Bronchial epithelial cell (primary cell): ENCODE measurements around the gene ZDHHC24. TPM values are rescaled to one million over a fixed set of nuclear protein-coding genes. Genes with fewer than 3 reads are reported as not detected.

Source experiments
- DNase-seq: peaks from one replicate; pipeline ENCODE4 v3.0.0-alpha.2; 2010; ENCODE audit warnings: low read depth
- FAIRE-seq: peaks from 2 replicates; lab custom pipeline; 2011; peaks lifted over from hg19 to GRCh38; lab: Jason Lieb, UNC
- H3K27me3 ChIP-seq: 2 replicates; pipeline ENCODE4 v1.5.1; 2011; ENCODE audit warnings: low read length; ENCODE audit not compliant: control insufficient read depth, insufficient read depth
- H3K36me3 ChIP-seq: 2 replicates; pipeline ENCODE4 v1.5.1; 2011; ENCODE audit warnings: low read length; ENCODE audit not compliant: control insufficient read depth, insufficient read depth
- H3K4me3 ChIP-seq: 2 replicates; pipeline ENCODE4 v1.5.1; 2011; ENCODE audit warnings: mild to moderate bottlenecking, low read depth, low read length, control low read depth
- total RNA-seq: library from RNA; depleted of rRNA; stranded (reverse); fragments of >200 nt; gene quantifications from 2 replicates; pipeline ENCODE4 v1.2.1, GENCODE V29; 2014
- TF ChIP-seq, protein P1 (sequence below): IDR thresholded peaks from 2 replicates; pipeline ENCODE4 v1.5.1; 2011; ENCODE audit warnings: mild to moderate bottlenecking, moderate library complexity, low read length, control low read depth, inconsistent platforms; ENCODE audit not compliant: insufficient read depth, severe bottlenecking

The ZDHHC24 gene
- total RNA-seq, 1 donor from 2014 or later = 8.4 TPM

DNA sequence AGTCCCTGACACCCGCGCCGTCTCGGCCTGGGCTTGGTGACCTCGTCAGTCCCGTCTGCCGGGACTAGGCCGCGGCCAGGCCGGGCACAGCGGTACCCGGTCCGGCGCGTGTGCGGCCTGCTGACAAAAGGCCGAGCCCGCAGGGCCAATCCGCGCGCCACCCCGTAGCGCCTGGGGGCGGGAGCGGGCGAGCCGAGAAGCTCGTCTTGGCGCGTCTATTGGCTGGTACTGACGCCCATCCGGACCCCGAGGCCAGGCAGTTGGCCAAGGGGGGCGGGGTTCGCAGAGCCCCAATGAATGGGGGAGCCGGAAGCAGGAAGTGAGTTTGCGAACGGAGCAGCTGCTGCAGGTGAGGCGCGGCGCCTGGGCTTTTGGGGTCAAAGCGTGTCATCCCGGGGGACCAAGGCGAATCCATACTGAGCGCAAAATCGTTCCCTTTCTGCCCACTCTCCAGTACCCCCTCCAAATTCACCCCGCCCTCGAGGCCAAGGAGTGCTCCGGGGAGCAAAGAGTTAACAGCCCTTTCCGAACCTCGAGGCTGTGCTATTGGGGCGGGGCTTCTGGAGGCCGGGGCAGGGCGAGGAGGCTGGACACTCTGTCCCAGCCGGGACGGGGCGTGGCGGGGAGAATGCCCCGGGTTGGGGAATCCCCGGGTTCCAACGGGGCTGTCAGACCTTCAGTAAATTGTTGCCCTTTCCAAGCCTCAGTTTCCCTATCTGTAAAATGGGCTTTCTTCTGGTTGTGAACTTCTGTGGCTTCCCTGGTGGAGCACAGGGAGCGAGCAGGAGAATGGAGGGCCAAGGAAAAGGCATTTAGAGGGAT is 65.5 kb downstream of the ZDHHC24 start, which contains the start of gene DPP3:
Gene DPP3, plus strand, starts transcription at position 318 of the 822 bp plus-strand sequence. CDS start 1,767 bp downstream, outside the sequence.
- Histone ChIP-seq H3K36me3 (peaks cover 8% of the 10 kb centered on the region), H3K27me3 (no peaks in the 10 kb centered on the region), H3K4me3 (peak within 1 kb of the TSS; percentile 71)
- no peak for FAIRE-seq
- peak; percentile 87 for DNase-seq
- TF ChIP-seq, protein P1, sequence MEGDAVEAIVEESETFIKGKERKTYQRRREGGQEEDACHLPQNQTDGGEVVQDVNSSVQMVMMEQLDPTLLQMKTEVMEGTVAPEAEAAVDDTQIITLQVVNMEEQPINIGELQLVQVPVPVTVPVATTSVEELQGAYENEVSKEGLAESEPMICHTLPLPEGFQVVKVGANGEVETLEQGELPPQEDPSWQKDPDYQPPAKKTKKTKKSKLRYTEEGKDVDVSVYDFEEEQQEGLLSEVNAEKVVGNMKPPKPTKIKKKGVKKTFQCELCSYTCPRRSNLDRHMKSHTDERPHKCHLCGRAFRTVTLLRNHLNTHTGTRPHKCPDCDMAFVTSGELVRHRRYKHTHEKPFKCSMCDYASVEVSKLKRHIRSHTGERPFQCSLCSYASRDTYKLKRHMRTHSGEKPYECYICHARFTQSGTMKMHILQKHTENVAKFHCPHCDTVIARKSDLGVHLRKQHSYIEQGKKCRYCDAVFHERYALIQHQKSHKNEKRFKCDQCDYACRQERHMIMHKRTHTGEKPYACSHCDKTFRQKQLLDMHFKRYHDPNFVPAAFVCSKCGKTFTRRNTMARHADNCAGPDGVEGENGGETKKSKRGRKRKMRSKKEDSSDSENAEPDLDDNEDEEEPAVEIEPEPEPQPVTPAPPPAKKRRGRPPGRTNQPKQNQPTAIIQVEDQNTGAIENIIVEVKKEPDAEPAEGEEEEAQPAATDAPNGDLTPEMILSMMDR = no peak

DNA sequence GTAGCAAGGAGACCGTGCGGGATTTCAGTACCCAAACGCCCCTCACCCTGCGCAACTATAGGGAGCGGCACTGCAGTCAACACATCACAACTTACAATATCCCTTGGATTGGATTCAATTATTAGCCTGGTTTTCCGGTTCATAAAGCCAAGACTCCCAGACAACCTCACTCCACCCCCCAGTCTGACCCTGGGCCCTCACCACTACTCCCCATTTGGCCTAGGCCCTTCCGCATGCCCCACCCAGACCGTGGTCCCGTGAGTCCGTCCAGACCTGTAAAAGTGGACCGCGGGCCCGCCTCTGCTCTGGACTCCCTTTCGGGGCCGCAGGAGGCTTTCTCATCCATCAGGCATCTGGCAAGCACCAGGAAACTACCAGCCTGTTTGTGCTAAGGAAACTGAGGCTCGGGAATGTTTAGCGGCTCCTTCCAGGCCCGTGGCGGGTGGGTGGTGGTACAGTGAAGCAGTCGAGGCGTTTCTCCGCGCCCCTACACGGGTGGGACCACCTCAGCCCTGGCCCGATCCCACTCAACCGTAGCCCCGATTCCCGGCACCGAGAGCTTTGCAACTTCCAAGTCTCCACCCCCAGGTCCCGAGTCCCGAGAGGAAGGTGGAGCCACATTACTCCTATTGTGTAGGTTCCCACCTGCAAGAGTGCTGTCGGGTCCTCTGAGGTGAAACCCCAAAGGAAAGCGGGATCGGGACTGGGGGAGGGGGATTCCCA is 66.3 kb downstream of the ZDHHC24 start:
- TF ChIP-seq, protein P1 = no peak
- peak; percentile 79 for DNase-seq
- peak overlapping the region; percentile 71 for H3K4me3 ChIP-seq
- no peaks in the 10 kb centered on the region for H3K27me3 ChIP-seq
- FAIRE-seq = no peak
- peaks cover 8% of the 10 kb centered on the region for H3K36me3 ChIP-seq

DNA sequence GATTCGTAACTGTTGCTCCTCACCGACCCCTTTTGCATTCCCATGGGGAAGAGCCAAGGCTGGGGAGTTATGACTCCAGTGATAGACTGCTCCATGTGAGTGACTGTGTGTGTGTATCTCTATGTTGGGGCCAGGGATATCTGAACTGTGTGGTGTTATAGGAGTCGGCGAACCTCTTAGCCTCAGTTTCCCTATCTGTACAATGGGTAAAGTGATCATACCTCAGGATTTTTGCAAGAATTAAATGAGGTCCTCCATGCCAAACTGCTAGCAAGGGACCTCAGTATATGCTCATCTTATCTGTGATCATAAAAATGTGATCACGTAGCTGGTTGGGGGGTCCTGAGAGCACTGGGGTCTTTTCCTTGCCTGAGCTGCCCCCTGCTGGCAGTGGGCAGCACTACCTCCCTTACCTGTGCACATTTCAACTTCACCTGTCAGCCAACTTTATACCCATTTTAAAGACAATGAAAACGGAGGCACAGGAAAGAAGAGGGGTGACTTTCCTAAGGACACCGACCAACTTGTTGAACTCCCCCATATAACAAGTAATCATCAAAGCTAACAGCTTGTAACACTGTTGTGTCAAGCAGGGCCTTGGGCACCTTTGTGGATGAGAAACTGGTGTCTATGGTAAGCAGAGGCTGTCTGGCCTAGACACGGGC is 67.0 kb downstream of the ZDHHC24 start:
- peak; percentile 25 for DNase-seq
- FAIRE-seq = no peak
- H3K36me3 ChIP-seq = peaks cover 11% of the 10 kb centered on the region
- TF ChIP-seq, protein P1 = peak; percentile 86
- H3K4me3 ChIP-seq = peak overlapping the region; percentile 71
- H3K27me3 ChIP-seq = no peaks in the 10 kb centered on the region

DNA sequence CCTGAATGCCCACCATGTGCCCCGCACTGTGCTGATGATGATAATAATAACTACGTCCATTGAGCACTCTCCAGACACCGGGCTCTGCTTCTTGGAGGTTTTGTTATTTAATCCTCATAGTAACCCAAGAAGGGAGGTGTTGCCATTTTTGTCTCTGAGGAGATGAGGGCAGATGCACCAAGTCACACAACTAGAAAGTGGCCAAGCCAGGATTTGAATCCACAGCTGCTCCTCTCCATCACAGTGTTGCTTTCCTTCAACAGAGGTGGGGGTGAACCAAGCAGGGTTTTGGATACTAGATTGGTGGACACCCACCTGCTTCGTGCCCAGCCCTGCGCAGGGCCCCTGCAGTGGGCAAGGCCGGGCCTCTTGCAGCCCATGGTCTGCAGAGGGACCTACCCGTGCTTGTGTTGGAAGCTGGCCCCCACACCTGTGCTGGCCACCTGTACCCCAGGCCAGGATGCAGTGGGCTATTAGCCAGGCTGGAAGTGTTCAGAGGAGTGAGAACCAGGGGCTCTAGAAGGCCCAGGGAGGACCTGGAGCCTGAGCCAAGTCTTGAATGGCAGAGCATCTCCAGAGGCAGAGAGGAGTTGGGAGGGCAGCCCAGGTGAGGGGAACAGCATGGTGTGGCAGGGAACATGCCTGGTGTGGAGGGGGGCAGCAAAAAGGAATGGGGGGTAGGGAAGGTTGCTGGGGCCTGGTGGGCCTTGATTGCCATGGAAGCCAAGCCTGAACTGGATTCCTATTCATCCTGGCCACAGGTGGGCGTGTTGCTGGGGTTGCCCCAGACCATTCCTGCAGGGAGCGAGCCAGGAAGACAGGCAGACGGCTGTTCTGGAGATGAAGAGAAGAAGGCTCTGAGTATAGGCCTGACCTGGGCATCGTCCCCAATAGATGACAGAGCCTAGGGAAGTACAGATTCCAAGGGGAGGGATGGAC is 68.3 kb downstream of the ZDHHC24 start:
- DNase-seq (no peak), FAIRE-seq (no peak)
- Histone ChIP-seq H3K36me3 (peaks cover 9% of the 10 kb centered on the region), H3K27me3 (no peaks in the 10 kb centered on the region), H3K4me3 (no peak overlapping the region)
- TF ChIP-seq, protein P1 = no peak

DNA sequence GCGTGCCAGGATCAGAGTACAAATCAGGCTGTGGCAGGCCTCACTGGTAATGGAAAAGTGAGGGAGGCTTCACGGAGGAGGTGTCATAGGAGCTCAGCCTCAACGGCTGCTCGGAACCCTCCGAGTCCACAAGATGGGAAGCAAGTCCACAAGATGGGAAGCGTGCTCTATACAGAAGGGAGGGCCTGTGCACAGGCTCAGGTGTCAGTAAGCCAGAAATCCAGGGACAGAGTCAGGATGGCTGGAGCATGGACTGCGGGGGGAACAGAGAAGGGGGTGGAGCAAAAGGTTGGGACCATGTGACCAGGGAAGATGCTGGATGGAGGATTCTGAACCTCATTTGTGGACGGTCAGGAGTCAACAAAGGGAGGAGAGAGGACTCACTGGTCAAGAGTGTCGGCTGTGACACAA is 69.0 kb downstream of the ZDHHC24 start:
- Histone ChIP-seq H3K27me3 (no peaks in the 10 kb centered on the region), H3K36me3 (peaks cover 11% of the 10 kb centered on the region), H3K4me3 (no peak overlapping the region)
- DNase-seq (no peak), FAIRE-seq (no peak)
- TF ChIP-seq, protein P1 = no peak
